HCT116 (cell line): ENCODE measurements around the gene SEMA3C.

Experiments
- CEBPB ChIP-seq: IDR thresholded peaks from 2 replicates; pipeline ENCODE4 v1.6.1; 2012; ENCODE audit warnings: low read depth
- EGR1 ChIP-seq: IDR thresholded peaks from 2 replicates; pipeline ENCODE4 v1.6.1; 2012; ENCODE audit warnings: low read depth
- EZH2 ChIP-seq: fragments of 200-600 bp; sonication (generic); IDR thresholded peaks from 2 replicates; pipeline ENCODE4 v1.6.1; 2017; ENCODE audit warnings: antibody characterized with exemption, mixed run types
- POLR2A ChIP-seq: IDR thresholded peaks from 2 replicates; pipeline ENCODE4 v1.7.0; 2011; ENCODE audit warnings: borderline replicate concordance; ENCODE audit not compliant: insufficient read depth, insufficient read length; ENCODE audit errors: extremely low read depth
- POLR2AphosphoS5 ChIP-seq: IDR thresholded peaks from 2 replicates; pipeline ENCODE4 v1.6.1; 2011; ENCODE audit warnings: mild to moderate bottlenecking, low read depth, low read length, moderate library complexity
- RAD21 ChIP-seq: IDR thresholded peaks from 2 replicates; pipeline ENCODE4 v1.6.1; 2012; ENCODE audit warnings: low read depth, mild to moderate bottlenecking
- TCF7L2 ChIP-seq: IDR thresholded peaks from 2 replicates; pipeline ENCODE4 v1.7.0; 2011; ENCODE audit warnings: borderline replicate concordance, inconsistent platforms; ENCODE audit not compliant: insufficient read depth, insufficient read length; ENCODE audit errors: extremely low read depth
- TF ChIP-seq, protein P1 (sequence below), 3 experiments: fragments of 200-600 bp in 1 of 3; sonication (generic) in 1 of 3; IDR thresholded peaks in 2 of 3; conservative IDR thresholded peaks in 1 of 3; 2 replicates each; pipeline ENCODE4 v1.5.1; 2012 to 2017; ENCODE audit warnings: low read depth in 2 of 3, low read length in 2 of 3, antibody characterized with exemption in 1 of 3, borderline replicate concordance in 1 of 3, control low read depth in 1 of 3, mild to moderate bottlenecking in 1 of 3, mixed read lengths in 1 of 3, mixed run types in 1 of 3, moderate library complexity in 1 of 3; ENCODE audit not compliant: insufficient read depth in 1 of 3
- TF ChIP-seq, protein P2 (sequence below): IDR thresholded peaks from 2 replicates; pipeline ENCODE4 v1.6.1; 2012
- TF ChIP-seq, protein P3 (sequence below): IDR thresholded peaks from 2 replicates; pipeline ENCODE4 v1.6.1; 2012

DNA sequence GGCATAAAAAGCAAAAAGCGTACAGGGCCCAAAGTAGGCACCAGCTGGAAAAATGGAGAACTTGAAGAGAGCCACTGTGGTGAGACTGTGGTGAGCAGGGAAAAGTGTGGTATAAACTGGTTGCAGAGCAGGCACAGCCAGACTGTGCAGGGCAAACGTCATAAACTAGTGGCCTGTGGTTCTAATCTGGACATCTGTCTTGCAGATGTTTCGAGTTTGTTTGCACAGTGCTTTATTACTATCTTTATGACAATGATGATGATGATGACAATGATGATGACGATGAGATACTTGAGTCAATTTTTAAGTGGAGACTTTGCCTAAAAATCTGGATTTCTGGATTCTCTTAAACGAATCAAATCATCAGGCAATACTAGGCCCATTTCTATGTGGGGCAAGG lies 45.7 kb downstream of the SEMA3C start:
- TF ChIP-seq, protein P1, sequence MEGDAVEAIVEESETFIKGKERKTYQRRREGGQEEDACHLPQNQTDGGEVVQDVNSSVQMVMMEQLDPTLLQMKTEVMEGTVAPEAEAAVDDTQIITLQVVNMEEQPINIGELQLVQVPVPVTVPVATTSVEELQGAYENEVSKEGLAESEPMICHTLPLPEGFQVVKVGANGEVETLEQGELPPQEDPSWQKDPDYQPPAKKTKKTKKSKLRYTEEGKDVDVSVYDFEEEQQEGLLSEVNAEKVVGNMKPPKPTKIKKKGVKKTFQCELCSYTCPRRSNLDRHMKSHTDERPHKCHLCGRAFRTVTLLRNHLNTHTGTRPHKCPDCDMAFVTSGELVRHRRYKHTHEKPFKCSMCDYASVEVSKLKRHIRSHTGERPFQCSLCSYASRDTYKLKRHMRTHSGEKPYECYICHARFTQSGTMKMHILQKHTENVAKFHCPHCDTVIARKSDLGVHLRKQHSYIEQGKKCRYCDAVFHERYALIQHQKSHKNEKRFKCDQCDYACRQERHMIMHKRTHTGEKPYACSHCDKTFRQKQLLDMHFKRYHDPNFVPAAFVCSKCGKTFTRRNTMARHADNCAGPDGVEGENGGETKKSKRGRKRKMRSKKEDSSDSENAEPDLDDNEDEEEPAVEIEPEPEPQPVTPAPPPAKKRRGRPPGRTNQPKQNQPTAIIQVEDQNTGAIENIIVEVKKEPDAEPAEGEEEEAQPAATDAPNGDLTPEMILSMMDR (IDR thresholded peaks at IDR 0.05 in 2 of 3, conservative IDR thresholded peaks at IDR 0.05 in 1 of 3; ENCODE audit: borderline replicate concordance in 1 of 3, insufficient read depth in 1 of 3, low read depth in 2 of 3, low read length in 2 of 3): no peak
- TF ChIP-seq POLR2A (no peak), EZH2 (no peak), RAD21 (no peak), POLR2AphosphoS5 (no peak), CEBPB (no peak), EGR1 (no peak), TCF7L2 (no peak)
- TF ChIP-seq, protein P2, sequence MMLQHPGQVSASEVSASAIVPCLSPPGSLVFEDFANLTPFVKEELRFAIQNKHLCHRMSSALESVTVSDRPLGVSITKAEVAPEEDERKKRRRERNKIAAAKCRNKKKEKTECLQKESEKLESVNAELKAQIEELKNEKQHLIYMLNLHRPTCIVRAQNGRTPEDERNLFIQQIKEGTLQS: no peak
- TF ChIP-seq, protein P3, sequence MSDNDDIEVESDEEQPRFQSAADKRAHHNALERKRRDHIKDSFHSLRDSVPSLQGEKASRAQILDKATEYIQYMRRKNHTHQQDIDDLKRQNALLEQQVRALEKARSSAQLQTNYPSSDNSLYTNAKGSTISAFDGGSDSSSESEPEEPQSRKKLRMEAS: no peak
